HG03460 (cell line): ENCODE results near the gene RTL5.

ENCODE experiments used
- ATAC-seq: cut with Tn5 transposase; IDR thresholded peaks from one replicate; pipeline ENCODE4 v1.9.1; 2021; ENCODE audit not compliant: unreplicated experiment

Gene RTL5

GRCh38 chrX:72079607-72080006 is 52.1 kb downstream of the RTL5 start:
- ATAC-seq: no peak

GRCh38 chrX:72078411-72078810 is 53.3 kb downstream of the RTL5 start:
- ATAC-seq: no peak
